CD14-positive monocyte (primary cell): ENCODE measurements around the gene KAZN. TPM values are rescaled to one million over a fixed set of nuclear protein-coding genes. Genes with fewer than 3 reads are reported as not detected.

Source experiments
- DNase-seq, 3 donors: peaks; one replicate each; pipeline ENCODE4 v3.0.0-alpha.2; 2011 to 2022
- H2AFZ ChIP-seq: 2 replicates; pipeline ENCODE4 v1.6.0; 2012; ENCODE audit warnings: mild to moderate bottlenecking, low read depth, low read length, inconsistent platforms; ENCODE audit not compliant: insufficient read depth, poor library complexity, severe bottlenecking
- H3K27ac ChIP-seq, 2 donors: 1 replicate in 1 of 2; 2 replicates in 1 of 2; pipeline ENCODE4 v1.5.1; 2012 to 2013; ENCODE audit warnings: low read length in 2 of 2, control low read depth in 1 of 2, inconsistent platforms in 1 of 2, low read depth in 1 of 2, mild to moderate bottlenecking in 1 of 2
- H3K27me3 ChIP-seq, 2 donors: one replicate each; pipeline versions ENCODE4 v1.6.0 to v1.6.1; 2011 to 2013; ENCODE audit warnings: low read length in 2 of 2; ENCODE audit not compliant: control insufficient read depth in 2 of 2, insufficient read depth in 2 of 2
- H3K36me3 ChIP-seq, 2 donors: replicated peaks in 1 of 2; 1 replicate in 1 of 2; 2 replicates in 1 of 2; pipeline versions ENCODE4 v1.5.1 to v1.6.1; 2012 to 2013; ENCODE audit warnings: low read length in 2 of 2, control low read depth in 1 of 2, inconsistent platforms in 1 of 2, mild to moderate bottlenecking in 1 of 2; ENCODE audit not compliant: insufficient read depth in 2 of 2, control insufficient read depth in 1 of 2
- H3K4me1 ChIP-seq, 2 donors: 1 replicate in 1 of 2; 2 replicates in 1 of 2; pipeline versions ENCODE4 v1.5.1 to v1.6.1; 2012 to 2013; ENCODE audit warnings: low read length in 2 of 2, control low read depth in 1 of 2, inconsistent platforms in 1 of 2, mild to moderate bottlenecking in 1 of 2, moderate library complexity in 1 of 2; ENCODE audit not compliant: insufficient read depth in 2 of 2, control insufficient read depth in 1 of 2
- H3K4me2 ChIP-seq: replicated peaks from 2 replicates; pipeline ENCODE3; 2012; ENCODE audit warnings: low read length, moderate library complexity, mild to moderate bottlenecking; ENCODE audit not compliant: poor library complexity, severe bottlenecking; ENCODE audit errors: extremely low read depth
- H3K4me3 ChIP-seq, 3 experiments: fragments of 200-600 bp in 1 of 3; sonication (generic) in 1 of 3; replicated peaks in 1 of 3; 1 replicate in 2 of 3; 2 replicates in 1 of 3; pipeline ENCODE4 v1.5.1; 2011 to 2013; ENCODE audit warnings: low read length in 3 of 3, mild to moderate bottlenecking in 3 of 3, control low read depth in 2 of 3, low read depth in 2 of 3, inconsistent platforms in 1 of 3, moderate library complexity in 1 of 3
- H3K79me2 ChIP-seq: 2 replicates; pipeline ENCODE4 v1.6.0; 2012; ENCODE audit warnings: mild to moderate bottlenecking, control low read depth, inconsistent platforms, low read length, moderate library complexity; ENCODE audit not compliant: insufficient read depth
- H3K9ac ChIP-seq: 2 replicates; pipeline ENCODE4 v1.6.0; 2017; ENCODE audit warnings: low read length, mild to moderate bottlenecking; ENCODE audit not compliant: insufficient read depth, poor library complexity, severe bottlenecking
- H3K9me3 ChIP-seq, 2 donors: replicated peaks in 1 of 2; 1 replicate in 1 of 2; 2 replicates in 1 of 2; pipeline versions ENCODE4 v1.5.1 to v1.6.1; 2012 to 2013; ENCODE audit warnings: low read length in 2 of 2, control low read depth in 1 of 2; ENCODE audit not compliant: control insufficient read depth in 1 of 2, insufficient read depth in 1 of 2
- H4K20me1 ChIP-seq: 2 replicates; pipeline ENCODE4 v1.6.0; 2012; ENCODE audit warnings: mild to moderate bottlenecking, low read length, control low read depth, moderate library complexity; ENCODE audit not compliant: insufficient read depth
- H3K27ac Mint-ChIP-seq, 7 donors: one replicate each; pipeline ENCODE4 v1.8.0; 2020; ENCODE audit warnings: mild to moderate bottlenecking in 7 of 7, mixed read lengths in 7 of 7, moderate library complexity in 6 of 7, inconsistent platforms in 2 of 7
- H3K27me3 Mint-ChIP-seq, 3 donors: one replicate each; pipeline ENCODE4 v1.8.0; 2021 to 2022; ENCODE audit warnings: low read depth in 3 of 3, mild to moderate bottlenecking in 3 of 3, mixed read lengths in 3 of 3, moderate library complexity in 3 of 3, inconsistent platforms in 1 of 3
- H3K36me3 Mint-ChIP-seq, 2 donors: one replicate each; pipeline ENCODE4 v1.8.0; 2020; ENCODE audit warnings: mixed read lengths in 2 of 2, inconsistent platforms in 1 of 2, mild to moderate bottlenecking in 1 of 2
- H3K4me1 Mint-ChIP-seq: one replicate; pipeline ENCODE4 v1.8.0; 2020; ENCODE audit warnings: mild to moderate bottlenecking, mixed read lengths
- H3K4me3 Mint-ChIP-seq, 2 donors: one replicate each; pipeline ENCODE4 v1.8.0; 2020; ENCODE audit warnings: mild to moderate bottlenecking in 2 of 2, mixed read lengths in 2 of 2, moderate library complexity in 1 of 2
- H3K9me3 Mint-ChIP-seq, 7 donors: one replicate each; pipeline ENCODE4 v1.8.0; 2020 to 2022; ENCODE audit warnings: mixed read lengths in 7 of 7, mild to moderate bottlenecking in 6 of 7, moderate library complexity in 6 of 7, inconsistent platforms in 2 of 7
- WGBS: methylation state at CpG from one replicate; pipeline ENCODE4 v1.1.5; 2013; ENCODE audit warnings: missing lambda C conversion rate; ENCODE audit not compliant: insufficient coverage; 5-methylcytosine and 5-hydroxymethylcytosine counted together
- intact Hi-C, 2 donors: fragments of 100-400 bp; cut with micrococcal nuclease; formaldehyde crosslinking; loops; one replicate each; pipeline versions ENCODE4 v1.15.0 to v1.15.1; 2023
- polyA plus RNA-seq, 3 donors: library from polyadenylated mRNA; depleted of rRNA in 1 of 3; unstranded in 2 of 3; stranded (reverse) in 1 of 3; fragments of 300-500 nt in 2 of 3; fragments of >200 nt in 1 of 3; fragmentation: Illumina TruSeq in 2 of 3; gene quantifications; 1 replicate in 2 of 3; 2 replicates in 1 of 3; pipeline ENCODE4 v1.2.3, GENCODE V29; 2012 to 2021
- TF ChIP-seq, protein P1 (sequence below): fragments of 200-600 bp; IDR thresholded peaks from one replicate; pipeline ENCODE4 v1.8.0; 2022; ENCODE audit warnings: antibody characterized with exemption, mild to moderate bottlenecking

The KAZN gene
- polyA plus RNA-seq, 3 donors, result not detected

DNA sequence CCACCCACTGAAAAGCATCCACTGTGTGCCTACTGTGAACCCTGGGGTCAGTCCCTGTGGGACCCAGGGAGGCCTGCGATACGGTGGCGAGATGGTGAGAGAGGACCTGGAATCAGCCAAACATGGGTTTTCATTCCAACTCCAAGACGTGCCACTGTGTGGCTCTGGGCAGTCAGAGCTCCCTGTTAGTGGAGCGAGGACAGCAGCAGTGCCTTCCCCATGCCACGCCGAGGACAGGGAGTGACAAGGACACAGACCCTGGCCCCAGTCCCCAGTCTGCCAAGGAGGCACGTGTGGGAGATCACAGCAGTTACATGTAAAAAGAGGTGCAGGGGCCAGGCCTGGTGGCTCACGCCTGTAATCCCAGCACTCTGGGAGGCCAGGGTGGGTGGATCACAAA, 504.2 kb downstream of the KAZN start:
- no peak for DNase-seq
- no peak overlapping the region for H3K27ac Mint-ChIP-seq
- Histone ChIP-seq H3K4me2 (no peak overlapping the region), H4K20me1 (no peaks in the 10 kb centered on the region), H3K27me3 (no peaks in the 10 kb centered on the region), H3K79me2 (no peaks in the 10 kb centered on the region), H3K4me1 (peaks cover 0 to 4% of the 10 kb centered on the region in 2 donors), H2AFZ (no peak overlapping the region), H3K9me3 (no peaks in the 10 kb centered on the region), H3K27ac (no peak overlapping the region), H3K36me3 (no peaks in the 10 kb centered on the region), H3K9ac (no peak overlapping the region), H3K4me3 (no peak overlapping the region)
- no peak overlapping the region for H3K4me3 Mint-ChIP-seq
- H3K4me1 Mint-ChIP-seq, result peaks cover 10% of the 10 kb centered on the region
- no peaks in the 10 kb centered on the region for H3K36me3 Mint-ChIP-seq
- TF ChIP-seq, protein P1, sequence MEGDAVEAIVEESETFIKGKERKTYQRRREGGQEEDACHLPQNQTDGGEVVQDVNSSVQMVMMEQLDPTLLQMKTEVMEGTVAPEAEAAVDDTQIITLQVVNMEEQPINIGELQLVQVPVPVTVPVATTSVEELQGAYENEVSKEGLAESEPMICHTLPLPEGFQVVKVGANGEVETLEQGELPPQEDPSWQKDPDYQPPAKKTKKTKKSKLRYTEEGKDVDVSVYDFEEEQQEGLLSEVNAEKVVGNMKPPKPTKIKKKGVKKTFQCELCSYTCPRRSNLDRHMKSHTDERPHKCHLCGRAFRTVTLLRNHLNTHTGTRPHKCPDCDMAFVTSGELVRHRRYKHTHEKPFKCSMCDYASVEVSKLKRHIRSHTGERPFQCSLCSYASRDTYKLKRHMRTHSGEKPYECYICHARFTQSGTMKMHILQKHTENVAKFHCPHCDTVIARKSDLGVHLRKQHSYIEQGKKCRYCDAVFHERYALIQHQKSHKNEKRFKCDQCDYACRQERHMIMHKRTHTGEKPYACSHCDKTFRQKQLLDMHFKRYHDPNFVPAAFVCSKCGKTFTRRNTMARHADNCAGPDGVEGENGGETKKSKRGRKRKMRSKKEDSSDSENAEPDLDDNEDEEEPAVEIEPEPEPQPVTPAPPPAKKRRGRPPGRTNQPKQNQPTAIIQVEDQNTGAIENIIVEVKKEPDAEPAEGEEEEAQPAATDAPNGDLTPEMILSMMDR, result no peak
- WGBS, result 95% methylated on average over 9 of the region's 9 CpGs
- intact Hi-C loops, result no loop called here
- peaks cover 11 to 23% (median 18%) of the 10 kb centered on the region in 3 donors for H3K27me3 Mint-ChIP-seq
- H3K9me3 Mint-ChIP-seq, result peaks cover 0 to 8% (median 2%) of the 10 kb centered on the region in 7 donors

DNA sequence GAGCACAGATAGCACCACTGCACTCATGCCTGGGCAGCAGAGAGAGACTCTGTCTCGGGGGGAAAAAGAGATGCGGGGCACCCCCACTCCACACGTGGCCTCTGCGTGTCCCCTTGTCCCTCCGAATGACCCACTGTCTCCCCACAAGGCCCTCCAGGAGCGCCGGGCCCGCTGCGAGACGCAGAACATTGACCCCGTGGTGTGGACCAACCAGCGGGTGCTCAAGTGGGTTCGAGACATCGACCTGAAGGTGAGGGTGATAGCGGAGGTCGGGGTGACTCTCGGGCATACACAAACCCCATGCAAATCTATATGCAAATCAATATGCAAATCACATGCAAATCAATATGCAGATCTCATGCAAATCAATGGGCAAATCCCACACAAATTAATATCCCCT, 504.7 kb downstream of the KAZN start:
- TF ChIP-seq, protein P1, result no peak
- Mint-ChIP-seq H3K9me3 (peaks cover 0 to 8% (median 2%) of the 10 kb centered on the region in 7 donors), H3K4me3 (peak overlapping the region in 1 of 2 donors; percentile 24), H3K27ac (no peak overlapping the region), H3K4me1 (peaks cover 10% of the 10 kb centered on the region), H3K27me3 (peaks cover 11 to 23% (median 18%) of the 10 kb centered on the region in 3 donors), H3K36me3 (no peaks in the 10 kb centered on the region)
- H3K9ac ChIP-seq, result no peak overlapping the region
- WGBS, result 98% methylated on average over 12 of the region's 17 CpGs
- no peaks in the 10 kb centered on the region for H3K27me3 ChIP-seq
- H2AFZ ChIP-seq, result no peak overlapping the region
- no peak overlapping the region for H3K4me2 ChIP-seq
- no peaks in the 10 kb centered on the region for H3K79me2 ChIP-seq
- no peaks in the 10 kb centered on the region for H3K36me3 ChIP-seq
- H4K20me1 ChIP-seq, result no peaks in the 10 kb centered on the region
- H3K27ac ChIP-seq, result no peak overlapping the region
- no peaks in the 10 kb centered on the region for H3K9me3 ChIP-seq
- no peak for DNase-seq
- H3K4me3 ChIP-seq, result no peak overlapping the region
- intact Hi-C loops, result no loop called here
- H3K4me1 ChIP-seq, result peaks cover 0 to 4% of the 10 kb centered on the region in 2 donors
